Smooth muscle cell (in vitro differentiated cells): ENCODE results near the gene HTT-AS. TPM values are rescaled to one million over a fixed set of nuclear protein-coding genes. Genes with fewer than 3 reads are reported as not detected.

Experiments used
- DNase-seq: peaks from one replicate; lab custom pipeline; 2025; ENCODE audit not compliant: unreplicated experiment; lab: John Stamatoyannopoulos, UW
- H2AFZ ChIP-seq: fragments of 200-600 bp; sonication (generic); 2 replicates; pipeline ENCODE4 v1.6.0; 2016; ENCODE audit warnings: antibody characterized with exemption, low read depth, mild to moderate bottlenecking
- H3F3A ChIP-seq: fragments of 200-600 bp; sonication (generic); 2 replicates; pipeline ENCODE4 v1.6.0; 2017; ENCODE audit warnings: antibody characterized with exemption, low read depth
- H3K27ac ChIP-seq: fragments of 200-600 bp; sonication (generic); 2 replicates; pipeline ENCODE4 v1.5.1; 2016; ENCODE audit warnings: low read depth, mild to moderate bottlenecking
- H3K27me3 ChIP-seq: fragments of 200-600 bp; sonication (generic); 2 replicates; pipeline ENCODE4 v1.6.1; 2016; ENCODE audit warnings: low read depth, mild to moderate bottlenecking
- H3K36me3 ChIP-seq: fragments of 200-600 bp; sonication (generic); 2 replicates; pipeline ENCODE4 v1.5.1; 2016; ENCODE audit warnings: low read depth
- H3K4me1 ChIP-seq: fragments of 200-600 bp; sonication (generic); 2 replicates; pipeline ENCODE4 v1.5.1; 2016; ENCODE audit warnings: low read depth
- H3K4me2 ChIP-seq: fragments of 200-600 bp; sonication (generic); 2 replicates; pipeline ENCODE4 v1.6.0; 2016; ENCODE audit warnings: mild to moderate bottlenecking
- H3K4me3 ChIP-seq: fragments of 200-600 bp; sonication (generic); 2 replicates; pipeline ENCODE4 v1.5.1; 2016; ENCODE audit warnings: mild to moderate bottlenecking
- H3K79me2 ChIP-seq: fragments of 200-600 bp; sonication (generic); 2 replicates; pipeline ENCODE4 v1.6.0; 2016; ENCODE audit warnings: low read depth, mild to moderate bottlenecking
- H3K9ac ChIP-seq: fragments of 200-600 bp; sonication (generic); 2 replicates; pipeline ENCODE4 v1.6.0; 2016; ENCODE audit warnings: low read depth
- H3K9me3 ChIP-seq: fragments of 200-600 bp; sonication (generic); replicated peaks from 2 replicates; pipeline ENCODE4 v1.5.1; 2016; ENCODE audit warnings: low read depth
- H4K20me1 ChIP-seq: fragments of 200-600 bp; sonication (generic); 2 replicates; pipeline ENCODE4 v1.6.0; 2016; ENCODE audit warnings: low read depth
- CTCF ChIP-seq: fragments of 200-600 bp; sonication (generic); IDR thresholded peaks from 2 replicates; pipeline ENCODE4 v1.5.1; 2017; ENCODE audit warnings: borderline replicate concordance, mild to moderate bottlenecking, antibody characterized with exemption; ENCODE audit not compliant: insufficient read depth, poor library complexity, severe bottlenecking
- WGBS: methylation state at CpG from one replicate; pipeline ENCODE4 v1.1.7; 2016; ENCODE audit warnings: low lambda C conversion rate; 5-methylcytosine and 5-hydroxymethylcytosine counted together
- polyA plus RNA-seq: library from polyadenylated mRNA; unstranded; fragments of >200 nt; fragmentation: Nextera tagmentation; extraction: Ambion mirVana; gene quantifications from 2 replicates; pipeline ENCODE4 v1.2.1, GENCODE V29; 2016
- total RNA-seq: library from RNA; depleted of rRNA; stranded (reverse); fragments of >200 nt; gene quantifications from 2 replicates; pipeline ENCODE4 v1.2.3, GENCODE V29; 2014

HTT-AS gene
- total and polyA plus RNA-seq, 2 experiments from 2014 or later: not detected

GRCh38 chr4:3108211-3108610, 33.9 kb upstream of the HTT-AS start:
- H2AFZ ChIP-seq: no peak overlapping the region
- no peak for DNase-seq
- 87% methylated on average over 3 of the region's 3 CpGs for WGBS
- no peaks in the 10 kb centered on the region for H3K9me3 ChIP-seq
- no peak overlapping the region for H3K4me2 ChIP-seq
- no peaks in the 10 kb centered on the region for H3K27me3 ChIP-seq
- H3K4me3 ChIP-seq: no peak overlapping the region
- H3K36me3 ChIP-seq: no peaks in the 10 kb centered on the region
- H3K9ac ChIP-seq: no peak overlapping the region
- peak overlapping the region; percentile 74 for H3K27ac ChIP-seq
- H3K79me2 ChIP-seq: peaks cover 4% of the 10 kb centered on the region
- peaks cover 37% of the 10 kb centered on the region for H4K20me1 ChIP-seq
- H3F3A ChIP-seq: peaks cover 9% of the 10 kb centered on the region
- H3K4me1 ChIP-seq: peaks cover 11% of the 10 kb centered on the region
- no peak for TF ChIP-seq CTCF

GRCh38 chr4:3107691-3108121, 33.4 kb upstream of the HTT-AS start:
- DNase-seq: no peak
- Histone ChIP-seq H3F3A (peaks cover 9% of the 10 kb centered on the region), H3K27me3 (no peaks in the 10 kb centered on the region), H3K36me3 (no peaks in the 10 kb centered on the region), H3K9ac (no peak overlapping the region), H3K79me2 (peaks cover 4% of the 10 kb centered on the region), H3K4me2 (no peak overlapping the region), H3K27ac (peak overlapping the region; percentile 74), H3K4me3 (no peak overlapping the region), H4K20me1 (peaks cover 35% of the 10 kb centered on the region), H3K4me1 (peaks cover 11% of the 10 kb centered on the region), H2AFZ (no peak overlapping the region), H3K9me3 (no peaks in the 10 kb centered on the region)
- 81% methylated on average over 6 of the region's 6 CpGs for WGBS
- no peak for TF ChIP-seq CTCF

DNA sequence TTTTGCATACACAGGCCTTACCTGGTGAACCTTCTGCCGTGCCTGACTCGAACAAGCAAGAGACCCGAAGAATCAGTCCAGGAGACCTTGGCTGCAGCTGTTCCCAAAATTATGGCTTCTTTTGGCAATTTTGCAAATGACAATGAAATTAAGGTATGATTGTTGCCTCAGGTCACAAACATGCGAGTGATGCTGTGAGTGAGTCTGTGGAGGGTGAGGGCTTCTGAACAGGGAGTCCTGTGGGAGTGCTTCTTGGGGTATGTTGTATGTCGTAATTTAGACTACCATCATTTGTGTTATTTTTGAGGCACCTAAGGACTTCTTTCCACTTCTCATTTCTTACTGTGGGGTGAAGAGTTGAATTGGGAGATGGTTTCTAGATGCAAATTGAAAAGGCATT, 32.9 kb upstream of the HTT-AS start:
- Histone ChIP-seq H3K9ac (no peak overlapping the region), H4K20me1 (peaks cover 35% of the 10 kb centered on the region), H3K27ac (peak overlapping the region; percentile 74), H3K36me3 (no peaks in the 10 kb centered on the region), H3K4me1 (peaks cover 10% of the 10 kb centered on the region), H3K9me3 (no peaks in the 10 kb centered on the region), H3K79me2 (peaks cover 4% of the 10 kb centered on the region), H3K4me3 (no peak overlapping the region), H3K4me2 (peak overlapping the region; percentile 49), H3F3A (peaks cover 9% of the 10 kb centered on the region), H3K27me3 (no peaks in the 10 kb centered on the region), H2AFZ (no peak overlapping the region)
- no peak for TF ChIP-seq CTCF
- 90% methylated on average over 5 of the region's 5 CpGs for WGBS
- DNase-seq: no peak

DNA sequence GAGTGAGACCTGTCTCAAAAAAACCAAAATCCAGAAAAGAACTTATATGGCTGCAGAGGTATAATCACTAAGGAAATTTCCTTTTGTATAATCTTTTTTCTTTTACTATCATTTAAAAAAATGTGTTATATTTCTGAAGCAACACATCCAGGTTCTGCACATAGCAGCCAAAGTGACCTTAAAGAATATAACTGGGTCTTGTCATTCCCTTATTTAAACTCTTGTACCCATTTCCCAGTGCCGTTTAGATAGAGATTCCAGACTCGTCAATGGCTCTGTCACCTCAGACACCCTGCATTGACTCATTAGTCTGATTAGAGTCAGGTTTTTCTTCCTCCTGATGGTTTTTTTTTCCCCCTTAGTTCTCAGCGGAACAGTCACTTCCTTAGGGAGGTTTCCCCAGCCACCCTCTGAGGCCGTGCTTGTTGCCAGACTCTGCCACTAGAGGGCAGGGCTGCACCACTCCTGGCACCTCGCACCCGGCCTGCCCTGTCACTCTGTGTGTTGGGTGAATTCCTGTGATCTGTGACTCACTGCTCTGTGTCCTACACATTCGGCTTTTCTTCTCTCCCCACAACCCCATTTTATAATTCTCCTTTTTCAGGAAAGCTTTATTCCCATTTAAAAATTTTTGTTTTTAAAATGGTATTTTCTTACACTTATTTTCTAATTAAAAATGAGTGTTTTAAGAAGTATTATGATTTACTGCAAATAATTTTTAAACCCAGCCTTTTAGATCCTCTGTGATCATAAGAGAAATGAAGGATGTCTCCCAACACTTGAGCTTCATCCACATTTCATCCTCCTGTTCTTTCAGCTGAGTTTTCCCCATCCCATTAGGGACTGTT, 32.2 kb upstream of the HTT-AS start:
- Histone ChIP-seq H3K27me3 (no peaks in the 10 kb centered on the region), H4K20me1 (peaks cover 42% of the 10 kb centered on the region), H3K4me3 (no peak overlapping the region), H3K9me3 (no peaks in the 10 kb centered on the region), H3K4me1 (peaks cover 6% of the 10 kb centered on the region), H3K27ac (peak overlapping the region; percentile 74), H3K9ac (no peak overlapping the region), H3F3A (peaks cover 9% of the 10 kb centered on the region), H2AFZ (no peak overlapping the region), H3K4me2 (peak overlapping the region; percentile 49), H3K79me2 (peaks cover 4% of the 10 kb centered on the region), H3K36me3 (no peaks in the 10 kb centered on the region)
- DNase-seq: peak; percentile 85
- 5% methylated on average over 7 of the region's 7 CpGs for WGBS
- TF ChIP-seq CTCF: peak; percentile 97
